22Rv1 (cell line): ENCODE results near the gene CEL.

Experiments
- CTCF ChIP-seq: fragments of 450-650 bp; IDR thresholded peaks from 2 replicates; pipeline ENCODE4 v1.5.1; 2017; ENCODE audit warnings: mild to moderate bottlenecking
- ZFX ChIP-seq: fragments of 450-650 bp; IDR thresholded peaks from 2 replicates; pipeline ENCODE4 v1.6.1; 2017; ENCODE audit warnings: antibody characterized with exemption, borderline replicate concordance

DNA sequence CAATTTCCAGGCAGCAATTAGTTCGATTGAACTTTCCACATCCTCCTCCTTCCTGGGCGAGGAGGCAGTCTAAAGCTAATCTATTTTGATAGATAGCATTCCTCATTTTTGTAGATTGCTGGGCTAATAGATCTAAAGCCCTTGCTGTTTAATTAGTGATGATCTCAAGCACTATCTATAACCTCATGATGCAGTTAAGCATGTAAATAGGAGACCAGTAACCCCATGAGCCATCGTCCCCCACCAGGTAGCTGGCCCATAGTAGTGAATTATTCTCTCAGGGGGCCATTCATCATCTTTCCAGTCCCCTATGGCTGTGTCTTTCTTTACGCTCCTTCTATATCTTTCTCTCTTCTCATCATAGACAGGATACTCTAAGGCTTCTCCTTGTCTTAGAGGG, 14.9 kb downstream of the CEL start:
- TF ChIP-seq CTCF (no peak), ZFX (no peak)
